ENCODE measurements around the gene MPEG1.

The MPEG1 gene

GRCh38 chr11:59212744-59213631 is at the start of gene MPEG1:
TSS of gene MPEG1 (minus strand) at chr11:59212927. CDS start at chr11:59212865, 62 bp downstream.
- no peak within 1 kb of the TSS for H3K4me3 ChIP-seq (ENCODE audit: low read depth, low read length)
- no peak for DNase-seq (ENCODE audit: low read depth)

DNA sequence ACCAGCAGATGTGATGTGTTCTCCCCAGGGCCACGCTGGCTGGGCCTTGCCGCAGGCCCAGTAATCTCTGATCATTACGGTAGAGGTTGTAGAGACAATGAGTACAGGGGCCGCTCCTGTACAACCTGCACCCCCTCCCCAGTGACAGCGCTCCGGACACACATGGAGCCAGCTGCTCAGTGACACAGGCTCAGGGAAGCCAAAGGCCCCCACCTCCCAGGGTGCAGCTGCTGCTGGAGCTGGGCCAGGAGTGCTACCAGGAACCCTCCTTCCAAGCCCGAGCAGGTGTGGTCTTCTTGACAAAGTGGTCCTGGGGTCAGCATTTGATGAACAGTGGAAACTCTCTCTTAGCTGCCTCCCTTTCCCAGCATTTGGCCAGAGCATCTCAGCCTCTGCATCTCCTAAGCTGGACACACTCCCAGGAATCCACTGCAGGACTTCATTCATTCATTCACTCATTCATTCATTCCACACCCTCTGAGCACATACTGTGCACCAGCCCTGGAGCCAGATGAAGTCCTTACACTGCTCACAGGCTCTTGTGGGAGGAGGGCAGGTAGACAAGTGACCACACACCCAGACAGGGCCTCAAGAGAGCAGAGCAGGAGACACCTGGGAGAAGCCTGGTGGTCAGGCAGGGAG is 49.6 kb upstream of the MPEG1 start:
- DNase-seq (ENCODE audit: low read depth) = no peak
- H3K4me3 ChIP-seq (ENCODE audit: low read depth, low read length) = no peak overlapping the region

DNA sequence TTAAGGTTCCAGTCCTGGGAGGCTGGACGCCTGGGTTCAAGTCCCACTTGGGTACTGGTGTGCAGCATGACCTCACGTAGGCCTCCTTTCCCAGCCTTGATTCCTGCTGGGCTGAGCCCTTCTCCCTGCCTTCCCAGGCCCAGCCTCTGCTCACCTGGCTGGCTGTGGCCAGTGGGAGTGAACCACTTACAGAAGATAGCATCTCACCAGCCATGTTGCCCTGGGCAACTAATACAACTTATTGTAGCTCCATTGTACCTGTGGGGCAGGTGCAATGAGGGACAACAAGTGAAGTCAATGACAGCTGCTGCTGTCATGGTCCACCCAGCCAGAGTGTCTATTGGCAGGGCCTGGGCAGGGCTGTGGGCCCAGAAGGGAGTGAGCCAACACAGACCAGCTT is 48.4 kb upstream of the MPEG1 start:
- DNase-seq (ENCODE audit: low read depth) = no peak

DNA sequence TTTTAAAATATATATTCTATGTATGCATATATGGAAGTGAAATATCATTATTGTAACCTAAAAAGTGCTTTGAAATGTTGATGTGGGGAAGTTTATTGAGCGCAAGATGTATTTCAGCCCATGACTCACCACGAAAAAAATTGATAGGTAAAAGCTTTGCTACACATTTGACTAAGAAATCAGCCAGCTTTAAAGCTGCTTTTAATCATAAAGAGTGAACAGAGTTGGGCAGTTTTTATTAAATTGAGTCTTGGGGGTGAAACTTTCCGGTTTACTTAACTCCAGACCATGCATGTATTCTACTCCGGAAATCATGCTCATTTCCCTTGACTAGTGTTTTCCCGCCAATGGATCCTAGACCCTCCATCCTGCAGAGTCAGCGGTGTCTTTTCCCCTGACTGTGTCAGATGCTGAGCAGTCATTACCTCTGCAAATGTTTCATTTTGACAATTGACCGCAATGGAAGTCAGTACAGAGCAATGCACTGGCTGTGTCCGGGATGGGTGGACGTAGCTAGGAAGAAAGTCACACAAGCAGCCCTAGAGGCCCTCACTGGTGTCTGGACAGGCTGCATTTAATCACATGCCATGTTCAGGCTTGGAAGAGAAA is 47.2 kb upstream of the MPEG1 start:
- H3K4me3 ChIP-seq (ENCODE audit: low read depth, low read length) = no peak overlapping the region
- no peak for DNase-seq (ENCODE audit: low read depth)

More for the DNA sequence above, 48.4 kb upstream of the MPEG1 start:
- no peak overlapping the region for H3K4me3 ChIP-seq (ENCODE audit: low read depth, low read length)

- no peak overlapping the region for H3K4me3 ChIP-seq (ENCODE audit: low read depth, low read length)
- DNase-seq (ENCODE audit: low read depth) = no peak
These were observed 46.3 kb upstream of the MPEG1 start for GRCh38 chr11:59259047-59259446.

DNA sequence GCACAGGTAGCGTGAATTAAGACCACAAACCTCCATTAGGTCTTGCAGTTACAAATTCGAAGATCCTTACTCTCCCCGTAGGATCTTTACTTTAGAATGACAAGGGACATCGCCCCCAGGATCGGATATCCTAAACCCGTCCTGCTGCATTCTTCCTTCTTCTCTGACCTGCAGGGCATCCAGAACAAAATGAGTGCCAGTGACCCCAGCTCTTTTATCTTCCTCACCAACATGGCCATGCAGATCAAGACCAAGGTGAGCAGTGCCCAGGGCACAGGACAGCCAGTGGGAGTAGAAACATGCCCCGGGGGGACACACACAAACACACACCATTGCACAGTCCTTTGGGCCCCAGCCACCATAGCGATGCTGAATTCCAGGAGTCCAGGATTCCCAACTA is 42.6 kb upstream of the MPEG1 start:
- no peak overlapping the region for H3K4me3 ChIP-seq (ENCODE audit: low read depth, low read length)
- no peak for DNase-seq (ENCODE audit: low read depth)

GRCh38 chr11:59254286-59254685 is 41.6 kb upstream of the MPEG1 start:
- H3K4me3 ChIP-seq (ENCODE audit: low read depth, low read length) = no peak overlapping the region
- no peak for DNase-seq (ENCODE audit: low read depth)

- DNase-seq (ENCODE audit: low read depth) = no peak
- no peak overlapping the region for H3K4me3 ChIP-seq (ENCODE audit: low read depth, low read length)
These were observed 40.3 kb upstream of the MPEG1 start for GRCh38 chr11:59253001-59253400.

DNA sequence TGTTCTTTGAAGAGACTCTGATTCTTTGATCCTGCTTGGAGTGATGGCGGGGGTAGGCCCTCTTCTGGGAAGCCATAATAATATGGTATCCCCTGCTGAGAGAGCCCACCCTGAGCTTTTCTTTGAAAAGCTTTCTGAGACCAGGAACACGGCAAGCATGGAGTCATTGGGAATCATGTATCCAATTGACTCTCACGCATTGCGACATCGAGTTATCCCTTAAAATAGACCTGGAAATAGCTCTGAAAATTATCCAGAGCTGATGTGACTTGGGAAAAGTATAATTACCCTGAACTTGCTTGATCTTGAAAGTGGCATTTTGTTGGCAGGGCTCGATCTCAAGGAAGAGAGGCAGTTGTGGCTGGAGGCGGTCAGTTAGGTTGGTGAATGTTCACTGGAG is 36.8 kb upstream of the MPEG1 start:
- no peak for DNase-seq (ENCODE audit: low read depth)

GRCh38 chr11:59247531-59248227 is 35.0 kb upstream of the MPEG1 start:
- no peak for DNase-seq (ENCODE audit: low read depth)

More for the DNA sequence above, 36.8 kb upstream of the MPEG1 start:
- no peak overlapping the region for H3K4me3 ChIP-seq (ENCODE audit: low read depth, low read length)

GRCh38 chr11:59243633-59244032 is 30.9 kb upstream of the MPEG1 start:
- DNase-seq (ENCODE audit: low read depth) = no peak
- no peak overlapping the region for H3K4me3 ChIP-seq (ENCODE audit: low read depth, low read length)

More at GRCh38 chr11:59247531-59248227, 35.0 kb upstream of the MPEG1 start:
- H3K4me3 ChIP-seq (ENCODE audit: low read depth, low read length) = no peak overlapping the region

GRCh38 chr11:59240322-59240721 is 27.6 kb upstream of the MPEG1 start:
- H3K4me3 ChIP-seq (ENCODE audit: low read depth, low read length) = no peak overlapping the region
- no peak for DNase-seq (ENCODE audit: low read depth)

- H3K4me3 ChIP-seq (ENCODE audit: low read depth, low read length) = no peak overlapping the region
- DNase-seq (ENCODE audit: low read depth) = no peak
These were observed 13.7 kb upstream of the MPEG1 start for GRCh38 chr11:59226396-59226795.

GRCh38 chr11:59225017-59225416 is 12.3 kb upstream of the MPEG1 start:
- DNase-seq (ENCODE audit: low read depth) = no peak
- no peak overlapping the region for H3K4me3 ChIP-seq (ENCODE audit: low read depth, low read length)

GRCh38 chr11:59224351-59224928 is 11.7 kb upstream of the MPEG1 start:
- DNase-seq (ENCODE audit: low read depth) = no peak
- H3K4me3 ChIP-seq (ENCODE audit: low read depth, low read length) = no peak overlapping the region

DNA sequence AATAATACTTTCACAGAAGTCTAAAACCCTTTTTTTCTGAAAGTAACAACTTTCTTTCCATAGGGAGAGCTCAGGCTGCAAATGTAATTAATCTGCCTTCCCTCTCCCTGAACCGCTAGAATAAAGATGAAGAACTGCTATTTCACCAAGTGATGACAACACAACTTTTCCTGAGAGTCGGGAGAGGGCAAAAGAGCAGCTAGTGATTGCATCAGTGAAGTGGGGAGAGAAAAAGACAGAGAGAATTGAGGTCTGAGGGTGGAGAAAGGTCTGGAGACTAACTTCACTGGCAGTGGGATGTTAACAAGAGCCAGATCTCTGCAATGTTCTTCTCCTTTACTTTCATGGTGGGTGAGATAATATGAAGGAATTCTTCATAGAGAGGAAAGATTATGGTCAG is 10.9 kb upstream of the MPEG1 start:
- DNase-seq (ENCODE audit: low read depth) = peak; percentile 51
- H3K4me3 ChIP-seq (ENCODE audit: low read depth, low read length) = no peak overlapping the region

DNA sequence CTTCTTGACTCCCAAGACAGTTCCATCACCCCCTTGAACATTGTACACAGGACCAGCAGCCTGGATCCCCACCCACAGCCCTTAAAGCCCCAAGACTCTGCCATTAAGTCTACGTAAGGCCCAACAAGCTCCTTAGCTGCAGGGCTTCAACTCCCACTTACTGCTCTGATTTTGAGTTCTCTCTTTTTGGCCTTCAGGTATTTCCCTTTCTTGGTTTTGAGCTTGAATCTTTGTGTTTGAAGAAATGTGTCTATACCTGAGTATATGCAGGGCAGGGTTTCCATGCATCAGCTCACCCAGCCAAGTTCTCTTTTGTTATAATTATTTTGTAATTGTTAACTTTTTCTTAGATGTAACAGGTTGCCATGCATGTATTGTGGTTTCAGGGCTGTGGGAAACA is 10.4 kb upstream of the MPEG1 start:
- no peak for DNase-seq (ENCODE audit: low read depth)
- no peak overlapping the region for H3K4me3 ChIP-seq (ENCODE audit: low read depth, low read length)

GRCh38 chr11:59222464-59223060 is 9.8 kb upstream of the MPEG1 start:
- DNase-seq (ENCODE audit: low read depth) = no peak
- no peak overlapping the region for H3K4me3 ChIP-seq (ENCODE audit: low read depth, low read length)

- DNase-seq (ENCODE audit: low read depth) = peak; percentile 48
These were observed 8.7 kb upstream of the MPEG1 start for GRCh38 chr11:59221441-59221840.

More at GRCh38 chr11:59221441-59221840, 8.7 kb upstream of the MPEG1 start:
- H3K4me3 ChIP-seq (ENCODE audit: low read depth, low read length) = no peak overlapping the region
